Parathyroid adenoma (tissue), 2 donors: ENCODE results near the gene GRB7.
"Not testable (repeated sequence)": the region's sequence is repeated elsewhere in the genome, so short reads cannot be mapped to it uniquely, and the experiment has no call there.

ENCODE experiments used
- H2AFZ ChIP-seq: fragments of 300-600 bp; sonication (generic); one replicate; pipeline ENCODE4 v1.7.0; 2017; ENCODE audit warnings: antibody characterized with exemption, mild to moderate bottlenecking
- H3K27ac ChIP-seq: fragments of 300-600 bp; sonication (generic); one replicate; pipeline ENCODE4 v1.7.0; 2017
- H3K27me3 ChIP-seq: fragments of 300-600 bp; sonication (generic); one replicate; pipeline ENCODE4 v1.7.0; 2017; ENCODE audit warnings: low read length; ENCODE audit not compliant: control insufficient read depth, insufficient read depth
- H3K36me3 ChIP-seq: fragments of 300-600 bp; sonication (generic); one replicate; pipeline ENCODE4 v1.7.0; 2017; ENCODE audit warnings: low read length; ENCODE audit not compliant: control insufficient read depth, insufficient read depth
- H3K4me1 ChIP-seq: fragments of 300-600 bp; sonication (generic); one replicate; pipeline ENCODE4 v1.7.0; 2017; ENCODE audit warnings: control low read depth
- H3K4me2 ChIP-seq: fragments of 300-600 bp; sonication (generic); one replicate; pipeline ENCODE4 v1.7.0; 2017; ENCODE audit warnings: low read length
- H3K4me3 ChIP-seq: fragments of 300-600 bp; sonication (generic); one replicate; pipeline ENCODE4 v1.7.0; 2017; ENCODE audit warnings: low read depth, low read length
- H3K79me2 ChIP-seq: fragments of 300-600 bp; sonication (generic); one replicate; pipeline ENCODE4 v1.7.0; 2017; ENCODE audit warnings: control low read depth
- H3K9ac ChIP-seq: fragments of 300-600 bp; sonication (generic); one replicate; pipeline ENCODE4 v1.7.0; 2017; ENCODE audit warnings: mild to moderate bottlenecking
- H3K9me3 ChIP-seq: fragments of 300-600 bp; sonication (generic); one replicate; pipeline ENCODE4 v1.7.0; 2017; ENCODE audit warnings: low read length; ENCODE audit not compliant: control insufficient read depth
- CTCF ChIP-seq: fragments of 300-600 bp; sonication (generic); IDR thresholded peaks from one replicate; pipeline ENCODE4 v1.7.0; 2017; ENCODE audit warnings: antibody characterized with exemption, mild to moderate bottlenecking
- donor health status: primary hyperparathyroidism.

Gene GRB7

GRCh38 chr17:39757931-39758873, 20.5 kb downstream of the GRB7 start:
- no peak overlapping the region for H3K9ac ChIP-seq
- H3K27me3 ChIP-seq: no peaks in the 10 kb centered on the region
- no peaks in the 10 kb centered on the region for H3K79me2 ChIP-seq
- no peak overlapping the region for H3K4me2 ChIP-seq
- TF ChIP-seq CTCF: no peak
- peaks cover 8% of the 10 kb centered on the region for H3K4me1 ChIP-seq
- no peak overlapping the region for H2AFZ ChIP-seq
- H3K27ac ChIP-seq: no peak overlapping the region
- no peaks in the 10 kb centered on the region for H3K9me3 ChIP-seq
- H3K36me3 ChIP-seq: no peaks in the 10 kb centered on the region
- H3K4me3 ChIP-seq: no peak overlapping the region

GRCh38 chr17:39759204-39759603, 21.5 kb downstream of the GRB7 start:
- Histone ChIP-seq H3K27ac (no peak overlapping the region), H3K79me2 (no peaks in the 10 kb centered on the region), H3K4me2 (no peak overlapping the region), H3K9ac (no peak overlapping the region), H3K36me3 (no peaks in the 10 kb centered on the region), H3K4me1 (peaks cover 5% of the 10 kb centered on the region), H3K27me3 (no peaks in the 10 kb centered on the region), H2AFZ (no peak overlapping the region), H3K4me3 (no peak overlapping the region), H3K9me3 (no peaks in the 10 kb centered on the region)
- no peak for TF ChIP-seq CTCF

GRCh38 chr17:39761861-39762496, 24.2 kb downstream of the GRB7 start:
- no peak for TF ChIP-seq CTCF
- Histone ChIP-seq H3K4me3 (no peak overlapping the region), H3K27me3 (no peaks in the 10 kb centered on the region), H3K36me3 (no peaks in the 10 kb centered on the region), H3K4me1 (no peaks in the 10 kb centered on the region), H3K79me2 (no peaks in the 10 kb centered on the region), H3K4me2 (no peak overlapping the region), H2AFZ (no peak overlapping the region), H3K9ac (no peak overlapping the region), H3K9me3 (no peaks in the 10 kb centered on the region), H3K27ac (no peak overlapping the region)

- Histone ChIP-seq H3K36me3 (no peaks in the 10 kb centered on the region), H2AFZ (no peak overlapping the region), H3K4me1 (no peaks in the 10 kb centered on the region), H3K4me3 (no peak overlapping the region), H3K27ac (no peak overlapping the region), H3K27me3 (no peaks in the 10 kb centered on the region), H3K9me3 (no peaks in the 10 kb centered on the region), H3K4me2 (no peak overlapping the region), H3K9ac (no peak overlapping the region), H3K79me2 (no peaks in the 10 kb centered on the region)
- no peak for TF ChIP-seq CTCF
These were observed 25.5 kb downstream of the GRB7 start for GRCh38 chr17:39763051-39763820.

GRCh38 chr17:39764171-39764570, 26.4 kb downstream of the GRB7 start:
- not testable (repeated sequence) for H3K27me3 ChIP-seq, H3K4me3 ChIP-seq, H3K79me2 ChIP-seq, H2AFZ ChIP-seq, H3K27ac ChIP-seq, H3K4me1 ChIP-seq, H3K36me3 ChIP-seq, H3K9ac ChIP-seq, H3K9me3 ChIP-seq, H3K4me2 ChIP-seq
